Esophagus squamous epithelium (tissue), 4 donors: ENCODE data around the gene FBXW11.

Experiments used
- POLR2A ChIP-seq, 4 donors: fragments of 450-650 bp; IDR thresholded peaks; one replicate each; pipeline ENCODE4 v1.6.1; 2017; ENCODE audit warnings: antibody characterized with exemption in 4 of 4, mild to moderate bottlenecking in 4 of 4, moderate library complexity in 3 of 4
- TF ChIP-seq, protein P1 (sequence below), 6 experiments: fragments of 450-650 bp in 4 of 6; fragments of 200-600 bp in 2 of 6; sonication (generic) in 2 of 6; IDR thresholded peaks; one replicate each; pipeline ENCODE4 v1.5.1; 2016 to 2019; ENCODE audit warnings: antibody characterized with exemption in 6 of 6, mild to moderate bottlenecking in 4 of 6, moderate library complexity in 4 of 6

DNA sequence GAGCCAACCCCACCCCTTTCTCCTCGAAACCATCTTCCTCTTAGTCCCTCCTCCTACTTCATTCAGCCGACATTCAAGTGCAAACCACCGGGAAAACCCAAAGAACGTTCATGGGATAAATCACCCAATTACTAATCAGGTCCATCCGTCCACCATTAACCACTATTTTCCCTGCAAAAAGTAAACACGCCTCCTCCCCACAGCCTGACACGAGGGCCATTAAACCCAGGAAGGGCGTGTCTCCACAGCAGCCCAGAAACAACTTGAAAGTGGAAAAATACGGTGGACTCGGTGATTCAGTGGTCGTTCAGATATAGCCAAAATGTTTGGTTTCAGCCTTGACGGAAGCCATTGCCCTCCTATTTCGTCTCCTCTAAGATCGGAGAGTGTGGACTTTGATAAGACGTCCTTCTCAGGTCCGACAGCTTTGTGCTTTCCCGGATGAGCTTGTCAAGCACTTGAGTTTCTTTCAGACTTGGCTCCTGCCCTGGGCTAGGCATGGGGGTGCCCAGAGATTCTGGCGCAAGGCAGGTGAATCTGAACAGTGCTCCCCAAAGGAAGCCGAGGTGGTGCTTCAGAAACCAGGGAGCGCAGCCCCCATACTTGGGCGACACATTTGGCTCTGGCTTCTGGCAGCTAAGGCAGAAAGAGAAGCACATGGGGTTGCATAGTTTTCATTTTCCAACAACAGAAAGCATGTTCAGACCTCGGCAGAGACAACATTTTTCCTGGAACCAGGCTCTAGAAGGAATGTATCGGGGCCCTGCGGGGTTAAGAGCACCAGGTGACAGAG is 164.3 kb downstream of the FBXW11 start:
- TF ChIP-seq, protein P1, sequence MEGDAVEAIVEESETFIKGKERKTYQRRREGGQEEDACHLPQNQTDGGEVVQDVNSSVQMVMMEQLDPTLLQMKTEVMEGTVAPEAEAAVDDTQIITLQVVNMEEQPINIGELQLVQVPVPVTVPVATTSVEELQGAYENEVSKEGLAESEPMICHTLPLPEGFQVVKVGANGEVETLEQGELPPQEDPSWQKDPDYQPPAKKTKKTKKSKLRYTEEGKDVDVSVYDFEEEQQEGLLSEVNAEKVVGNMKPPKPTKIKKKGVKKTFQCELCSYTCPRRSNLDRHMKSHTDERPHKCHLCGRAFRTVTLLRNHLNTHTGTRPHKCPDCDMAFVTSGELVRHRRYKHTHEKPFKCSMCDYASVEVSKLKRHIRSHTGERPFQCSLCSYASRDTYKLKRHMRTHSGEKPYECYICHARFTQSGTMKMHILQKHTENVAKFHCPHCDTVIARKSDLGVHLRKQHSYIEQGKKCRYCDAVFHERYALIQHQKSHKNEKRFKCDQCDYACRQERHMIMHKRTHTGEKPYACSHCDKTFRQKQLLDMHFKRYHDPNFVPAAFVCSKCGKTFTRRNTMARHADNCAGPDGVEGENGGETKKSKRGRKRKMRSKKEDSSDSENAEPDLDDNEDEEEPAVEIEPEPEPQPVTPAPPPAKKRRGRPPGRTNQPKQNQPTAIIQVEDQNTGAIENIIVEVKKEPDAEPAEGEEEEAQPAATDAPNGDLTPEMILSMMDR (IDR thresholded peaks at IDR 0.05), result no peak
- no peak for TF ChIP-seq POLR2A (IDR thresholded peaks at IDR 0.05)
